ENCODE measurements around the gene MAMDC2.

GRCh38 chr9:70137577-70137976 lies 93.9 kb downstream of the MAMDC2 start:
- TF ChIP-seq, protein P1, sequence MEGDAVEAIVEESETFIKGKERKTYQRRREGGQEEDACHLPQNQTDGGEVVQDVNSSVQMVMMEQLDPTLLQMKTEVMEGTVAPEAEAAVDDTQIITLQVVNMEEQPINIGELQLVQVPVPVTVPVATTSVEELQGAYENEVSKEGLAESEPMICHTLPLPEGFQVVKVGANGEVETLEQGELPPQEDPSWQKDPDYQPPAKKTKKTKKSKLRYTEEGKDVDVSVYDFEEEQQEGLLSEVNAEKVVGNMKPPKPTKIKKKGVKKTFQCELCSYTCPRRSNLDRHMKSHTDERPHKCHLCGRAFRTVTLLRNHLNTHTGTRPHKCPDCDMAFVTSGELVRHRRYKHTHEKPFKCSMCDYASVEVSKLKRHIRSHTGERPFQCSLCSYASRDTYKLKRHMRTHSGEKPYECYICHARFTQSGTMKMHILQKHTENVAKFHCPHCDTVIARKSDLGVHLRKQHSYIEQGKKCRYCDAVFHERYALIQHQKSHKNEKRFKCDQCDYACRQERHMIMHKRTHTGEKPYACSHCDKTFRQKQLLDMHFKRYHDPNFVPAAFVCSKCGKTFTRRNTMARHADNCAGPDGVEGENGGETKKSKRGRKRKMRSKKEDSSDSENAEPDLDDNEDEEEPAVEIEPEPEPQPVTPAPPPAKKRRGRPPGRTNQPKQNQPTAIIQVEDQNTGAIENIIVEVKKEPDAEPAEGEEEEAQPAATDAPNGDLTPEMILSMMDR (IDR thresholded peaks at IDR 0.05): no peak
- TF ChIP-seq POLR2A (IDR thresholded peaks at IDR 0.05): no peak
